ENCODE measurements around the gene RALBP1. TPM values are rescaled to one million over a fixed set of nuclear protein-coding genes. Genes with fewer than 3 reads are reported as not detected.

Gene RALBP1
- total and polyA plus RNA-seq, 2 of the 8 experiments (the other 6 are each of a cell fraction or from before 2014, with no cell fraction given) = 40.3 to 67.8 TPM

- no peak overlapping the region for H2BK20ac ChIP-seq (ENCODE audit: low read length)
- no peak overlapping the region for H2BK12ac ChIP-seq (ENCODE audit: low read depth, low read length)
- peaks cover 0 to 6% (median under 1%) of the 10 kb centered on the region in 4 experiments; a peak in 5 of 7 replicates for H3K4me1 ChIP-seq (replicated peaks in 1 of 4; ENCODE audit: control insufficient read depth in 3 of 4, insufficient read depth in 4 of 4, low read length in 3 of 4)
- H3K56ac ChIP-seq (replicated peaks; ENCODE audit: insufficient read length, low read depth, low read length) = no peak overlapping the region
- WGBS, 2 experiments (ENCODE audit: extremely low coverage in 1 of 2, insufficient coverage in 1 of 2, insufficient read length in 1 of 2, insufficient replicate concordance in 2 of 2, low coverage in 1 of 2, low lambda C conversion rate in 2 of 2, missing lambda C conversion rate in 1 of 2) = 93% methylated on average over 6 of the region's 6 CpGs; no CpG with 5 or more reads in 1 of the 2 experiments
- H3K36me3 ChIP-seq (ENCODE audit: control insufficient read depth in 2 of 4, insufficient read depth in 4 of 4, low read length in 3 of 4) = no peaks in the 10 kb centered on the region
- no peak overlapping the region for H3K14ac ChIP-seq (ENCODE audit: insufficient read length)
- H3K9me3 ChIP-seq (ENCODE audit: insufficient read depth in 2 of 2, low read depth in 1 of 2, low read length in 1 of 2) = peaks cover 2 to 6% of the 10 kb centered on the region in 2 experiments; a peak in 2 of 4 replicates
- FAIRE-seq = no peak
- no peak overlapping the region for H2BK15ac ChIP-seq (ENCODE audit: low read length)
- no peaks in the 10 kb centered on the region for H3K79me1 ChIP-seq (ENCODE audit: low read depth, low read length)
- H3K4me3 ChIP-seq (ENCODE audit: extremely low read depth in 1 of 4, insufficient read depth in 2 of 4, low read depth in 3 of 4, low read length in 4 of 4) = no peak overlapping the region
- no peaks in the 10 kb centered on the region for H3K79me2 ChIP-seq (ENCODE audit: control insufficient read depth in 1 of 2, insufficient read depth in 2 of 2, low read length in 2 of 2)
- no peak overlapping the region for H3K23ac ChIP-seq (ENCODE audit: insufficient read length)
- no peaks in the 10 kb centered on the region for H3K23me2 ChIP-seq (ENCODE audit: low read depth, low read length)
- ChIA-PET CTCF (ENCODE audit: partially characterized antibody) (interaction anchor here (1.4 kb wide), 1 partner anchor 26 kb away, joined by 4 read pairs; no protein-coding TSS in a partner anchor), POLR2A (ENCODE audit: partially characterized antibody) (no interaction called here)
- no peaks in the 10 kb centered on the region for H3K27me3 ChIP-seq (replicated peaks in 1 of 4; ENCODE audit: control insufficient read depth in 3 of 4, extremely low read depth in 1 of 4, insufficient read depth in 3 of 4, low read length in 3 of 4)
- no peak overlapping the region for H4K5ac ChIP-seq (ENCODE audit: insufficient read length, low read depth, low read length)
- H4K20me1 ChIP-seq (replicated peaks in 1 of 2; ENCODE audit: control insufficient read depth in 1 of 2, insufficient read depth in 2 of 2, low read length in 2 of 2) = no peaks in the 10 kb centered on the region
- no peak overlapping the region for H2AFZ ChIP-seq (ENCODE audit: low read length)
- H3K4me2 ChIP-seq (ENCODE audit: insufficient read depth in 1 of 2, low read depth in 2 of 2, low read length in 2 of 2) = no peak overlapping the region
- H2AK5ac ChIP-seq (ENCODE audit: low read depth, low read length) = no peak overlapping the region
- H3K9ac ChIP-seq (replicated peaks in 1 of 4; ENCODE audit: extremely low read depth in 1 of 4, low read depth in 3 of 4, low read length in 3 of 4) = no peak overlapping the region; a peak in 1 of 7 replicates
- no peak overlapping the region for H3K4ac ChIP-seq (replicated peaks; ENCODE audit: insufficient read length, low read depth, low read length)
- no peak overlapping the region for H2BK5ac ChIP-seq (ENCODE audit: low read depth, low read length)
- no peak for DNase-seq (ENCODE audit: low read depth in 1 of 2, low spot score in 2 of 2)
- no peak overlapping the region for H3K27ac ChIP-seq (ENCODE audit: low read depth, low read length)
- no peak overlapping the region for H4K8ac ChIP-seq (ENCODE audit: extremely low read depth, insufficient read depth, low read length)
- H2BK120ac ChIP-seq (replicated peaks; ENCODE audit: low read depth, low read length) = no peak overlapping the region
- no peak overlapping the region for H4K91ac ChIP-seq (replicated peaks; ENCODE audit: insufficient read length, low read length)
- H3K18ac ChIP-seq (ENCODE audit: extremely low read depth, low read length) = no peak overlapping the region
- TF ChIP-seq SAP30 (IDR thresholded peaks at IDR 0.05; ENCODE audit: insufficient read depth, insufficient replicate concordance, low read length) (no peak), CBX8 (IDR thresholded peaks at IDR 0.05; ENCODE audit: borderline replicate concordance, low read depth, low read length) (no peak), SP1 (IDR thresholded peaks at IDR 0.05; ENCODE audit: low read depth, low read length) (no peak), CHD2 (IDR thresholded peaks at IDR 0.05; ENCODE audit: low read length) (no peak), HDAC6 (IDR thresholded peaks at IDR 0.05; ENCODE audit: low read depth, low read length) (no peak), KDM1A (IDR thresholded peaks at IDR 0.05; ENCODE audit: borderline replicate concordance, low read length) (no peak), RAD21 (IDR thresholded peaks at IDR 0.05 in 1 of 2, conservative IDR thresholded peaks at IDR 0.05 in 1 of 2; ENCODE audit: low read depth in 2 of 2, low read length in 2 of 2) (no peak), EGR1 (IDR thresholded peaks at IDR 0.05; ENCODE audit: borderline replicate concordance, low read depth, low read length) (no peak), RNF2 (IDR thresholded peaks at IDR 0.05; ENCODE audit: borderline replicate concordance, low read depth, low read length, missing control alignments, poor library complexity, severe bottlenecking) (no peak), NANOG (IDR thresholded peaks at IDR 0.05; ENCODE audit: insufficient read depth, low read depth, low read length, poor library complexity, severe bottlenecking) (no peak)
Measured at GRCh38 chr18:9428862-9429661, 46.3 kb upstream of the RALBP1 start.

Measured in H1 (cell line).